ENCODE data around the gene VSTM2B.

Gene VSTM2B

DNA sequence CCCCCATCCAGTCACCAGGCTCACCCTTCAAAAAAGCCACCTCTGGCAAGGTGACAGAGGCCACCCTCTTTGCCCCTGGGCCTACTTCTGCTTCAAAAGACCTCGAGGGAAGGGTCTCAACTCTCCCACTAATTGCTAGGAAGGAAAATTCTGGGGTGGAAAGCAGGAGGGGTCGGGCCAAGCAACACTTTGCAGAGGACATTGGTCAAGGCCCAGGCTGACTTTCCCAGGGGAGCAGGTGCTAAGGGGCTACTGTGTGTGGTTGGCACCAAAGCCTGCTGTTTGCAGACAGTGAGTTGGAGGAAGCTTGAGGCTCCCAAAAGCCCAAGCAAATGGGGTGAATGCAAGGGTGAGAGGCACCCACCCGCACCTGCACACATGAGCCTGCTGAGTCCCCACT lies 28.6 kb upstream of the VSTM2B start:
- DNase-seq, result no peak

DNA sequence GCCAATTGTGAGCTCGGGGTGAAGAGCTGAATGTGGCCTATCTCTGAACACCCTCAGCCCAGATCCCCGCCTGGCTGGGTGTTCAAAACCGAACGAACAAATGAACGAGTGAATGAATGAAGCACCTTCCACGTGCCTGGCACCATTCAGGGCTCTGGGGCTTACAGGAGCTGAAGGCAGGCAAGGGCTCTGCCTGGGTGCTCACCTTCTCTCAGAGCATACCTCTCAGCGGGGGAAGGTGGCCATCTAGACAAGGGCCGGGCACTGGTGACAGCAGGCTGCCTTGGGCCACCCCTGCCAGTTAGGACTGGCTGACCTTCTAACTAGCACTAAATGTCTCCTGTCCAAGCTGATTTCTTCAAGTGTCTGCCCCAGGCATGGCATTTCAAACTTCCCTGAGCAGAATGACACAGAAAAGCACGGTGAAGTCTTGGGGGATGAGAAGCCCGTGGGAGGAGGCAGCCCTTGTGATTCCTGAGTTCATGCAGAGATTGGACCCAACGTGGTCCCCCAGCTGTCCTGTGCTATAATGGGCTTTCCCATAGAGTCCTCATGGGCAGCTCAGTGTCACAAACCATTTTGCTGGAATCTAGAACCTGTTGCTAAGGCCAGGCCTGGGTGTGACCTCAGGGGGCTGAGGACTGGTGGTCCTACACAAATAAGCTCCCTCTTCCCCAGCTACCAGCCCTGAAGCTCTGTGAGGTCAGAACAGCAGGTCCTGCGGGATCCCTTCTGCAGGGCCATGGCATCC lies 27.9 kb upstream of the VSTM2B start:
- DNase-seq, result no peak

DNA sequence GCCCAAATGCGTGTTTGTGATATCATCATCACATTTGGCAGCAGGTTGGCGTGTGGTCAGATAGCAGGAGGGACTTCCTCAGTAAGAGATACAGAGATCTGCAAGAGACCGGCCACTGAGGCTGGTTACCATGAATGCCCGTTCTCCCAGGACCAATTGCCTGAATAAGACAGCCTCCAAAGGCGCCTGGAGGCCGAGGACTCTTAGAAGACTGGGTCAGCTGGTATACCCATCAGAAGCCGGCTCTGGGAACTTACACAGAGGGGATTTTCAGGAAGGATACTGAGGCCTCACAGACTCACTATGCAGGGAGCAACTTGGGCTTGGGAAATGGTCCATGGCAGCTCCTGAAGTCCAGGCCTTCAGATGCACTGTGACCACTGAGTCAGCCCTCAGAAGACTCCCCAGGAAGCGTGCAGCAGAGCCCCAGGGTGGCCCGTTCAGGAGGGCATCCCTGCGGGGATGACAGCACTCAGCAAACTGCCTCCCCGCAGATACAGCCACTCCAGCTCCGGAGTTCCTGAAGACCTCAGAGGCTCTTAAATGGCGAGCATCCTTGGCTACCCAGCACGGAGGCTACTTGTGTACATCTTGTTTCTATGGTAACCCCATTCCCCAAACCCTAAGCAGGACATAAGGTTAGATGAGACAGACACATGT lies 26.4 kb upstream of the VSTM2B start:
- no peak for DNase-seq

DNA sequence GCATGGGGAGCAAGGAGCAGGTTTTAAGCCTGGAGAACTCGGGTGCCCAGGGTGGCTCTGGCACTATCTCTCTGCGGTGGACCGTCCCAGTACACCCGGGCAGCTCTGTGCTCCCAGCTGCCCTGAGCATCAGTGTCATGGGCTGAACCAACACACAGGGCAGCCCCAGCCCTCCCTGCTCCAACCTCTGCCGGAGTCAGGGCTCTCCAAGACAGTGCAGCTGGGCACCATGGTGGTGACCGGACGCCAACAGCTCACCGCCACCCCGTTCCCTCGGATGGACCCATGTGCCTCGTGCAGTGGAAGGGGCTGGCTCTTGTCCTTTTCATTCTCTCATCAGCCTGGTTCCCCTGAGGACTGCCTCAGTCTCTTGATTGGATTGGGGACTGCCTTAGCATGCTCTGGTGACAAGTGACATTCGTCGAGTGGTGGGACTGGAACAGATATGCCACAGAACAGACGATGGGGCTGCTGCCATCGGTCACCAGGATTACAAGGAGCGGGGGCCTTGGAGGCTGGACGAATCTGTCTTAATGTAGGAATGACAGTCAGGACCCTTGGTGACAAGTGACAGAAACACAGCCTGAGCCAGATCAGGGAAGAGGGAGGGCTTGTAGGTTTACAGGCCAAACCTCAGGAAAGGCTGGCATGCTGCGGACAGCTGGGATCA lies 25.7 kb upstream of the VSTM2B start:
- no peak for DNase-seq

DNA sequence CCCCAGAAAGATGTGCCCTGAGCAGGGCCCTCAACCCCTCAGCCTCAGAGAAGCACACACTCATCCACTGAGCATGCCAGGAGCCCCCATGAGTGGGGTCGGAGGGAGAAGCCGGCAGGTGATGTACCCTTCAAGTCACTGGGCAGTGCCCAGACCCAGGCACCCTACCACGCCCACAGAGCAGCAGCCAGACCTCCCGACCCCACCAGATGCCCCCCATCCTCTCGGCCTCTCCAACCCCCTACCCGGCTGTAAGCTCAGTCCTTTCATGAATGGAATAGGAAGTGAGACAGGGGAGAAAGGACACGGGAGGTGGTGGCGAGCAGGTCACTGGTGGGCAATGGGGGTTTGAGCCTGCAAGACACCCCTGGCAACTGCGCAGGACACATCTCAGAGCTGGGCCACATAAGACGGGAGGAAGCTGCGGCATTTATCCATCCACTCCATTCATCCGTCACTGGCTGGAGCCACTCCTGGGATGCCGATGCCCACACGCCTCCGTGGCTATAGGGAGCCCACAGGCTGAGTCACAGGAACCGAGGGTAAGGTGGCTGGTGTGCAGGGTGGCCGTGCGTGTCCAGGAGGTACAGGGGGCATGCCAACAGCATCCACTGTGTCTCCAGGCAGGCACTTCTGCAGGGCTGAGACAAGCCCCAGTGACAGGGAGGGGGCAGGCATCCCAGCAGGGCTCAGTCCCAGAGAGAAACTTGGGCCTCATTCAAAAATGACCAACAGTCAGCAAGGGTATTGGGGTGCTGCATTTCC lies 23.8 kb upstream of the VSTM2B start:
- DNase-seq, result no peak

DNA sequence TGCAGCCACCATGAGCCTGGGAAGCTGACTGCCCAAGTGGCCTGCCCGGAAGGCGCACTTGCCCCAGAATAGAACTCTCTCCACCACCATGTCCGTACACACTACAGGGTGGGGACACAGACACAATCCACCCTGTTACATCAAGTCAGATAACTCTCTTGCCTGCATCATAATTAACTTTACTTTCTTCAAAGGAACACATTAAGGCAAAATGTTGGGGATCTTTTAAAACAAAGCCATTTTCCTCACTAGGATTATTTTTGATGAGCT lies 23.3 kb upstream of the VSTM2B start:
- no peak for DNase-seq

DNA sequence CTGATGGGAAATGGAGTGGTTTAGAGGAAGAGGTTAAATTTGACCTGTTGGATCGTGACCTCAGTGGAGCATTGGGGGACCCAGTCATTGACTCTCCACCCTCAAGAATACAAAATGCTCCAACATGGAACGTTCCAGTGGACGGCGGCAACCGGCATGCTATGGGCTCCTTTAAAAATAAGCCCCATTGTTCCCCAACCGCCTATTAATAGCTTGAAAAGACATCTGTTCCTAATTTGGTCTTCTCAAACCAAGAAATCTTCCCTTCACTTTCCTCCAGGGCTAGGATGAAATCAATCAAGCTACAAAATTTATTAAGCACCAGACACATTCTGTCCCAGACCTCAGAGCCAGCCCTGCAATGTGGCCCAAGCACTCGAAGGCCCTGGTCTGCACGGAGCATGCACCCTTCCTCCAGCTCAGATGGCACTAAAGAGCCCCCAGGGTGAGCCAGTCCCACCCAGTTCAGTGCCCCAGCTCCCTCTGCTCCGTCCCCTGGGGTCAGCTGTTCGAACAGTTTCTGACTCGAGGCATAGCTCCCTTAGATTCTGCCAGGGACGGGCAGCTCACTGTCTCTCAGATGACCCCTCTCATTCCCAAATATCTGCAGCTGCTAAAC lies 22.5 kb upstream of the VSTM2B start:
- no peak for DNase-seq

DNA sequence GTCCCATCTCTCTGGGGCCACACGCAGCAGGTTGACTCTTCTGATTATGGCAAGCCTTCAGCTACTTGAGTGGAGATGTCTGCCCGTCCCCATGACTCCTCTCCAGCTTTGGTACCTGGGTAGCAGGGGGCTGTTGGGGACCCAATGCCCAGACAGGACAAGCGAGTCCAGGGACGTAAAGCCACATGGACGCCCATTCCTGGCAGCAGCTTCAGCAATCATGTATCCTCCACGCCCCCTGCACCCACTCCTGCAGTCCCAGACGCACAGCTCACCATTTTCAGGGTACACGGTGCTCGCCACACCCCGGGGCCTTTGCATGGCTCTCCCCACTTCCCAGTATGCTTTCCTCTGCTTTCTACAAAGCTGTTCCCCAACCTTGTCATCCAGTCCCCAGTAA lies 22.0 kb upstream of the VSTM2B start:
- no peak for DNase-seq

DNA sequence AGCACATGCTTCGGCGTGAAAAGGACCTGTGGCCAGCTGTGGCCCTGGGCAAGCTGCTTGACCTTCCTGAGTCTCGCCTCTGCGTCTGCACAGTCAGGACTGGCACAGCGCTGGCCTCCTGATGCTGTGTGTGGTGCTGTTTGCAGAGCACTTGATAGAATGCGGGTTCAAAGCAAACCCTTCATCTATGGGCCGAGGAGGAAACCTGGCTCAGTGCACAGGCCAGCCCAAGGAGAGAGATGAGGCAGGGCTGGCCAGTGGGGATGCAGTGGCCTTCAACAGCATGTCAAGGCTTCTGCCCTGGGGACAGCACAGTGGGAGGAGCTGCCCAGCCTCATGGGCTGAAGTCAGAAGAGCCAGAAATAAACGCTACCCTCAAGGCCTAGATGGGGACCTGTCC lies 21.3 kb upstream of the VSTM2B start:
- DNase-seq, result no peak

DNA sequence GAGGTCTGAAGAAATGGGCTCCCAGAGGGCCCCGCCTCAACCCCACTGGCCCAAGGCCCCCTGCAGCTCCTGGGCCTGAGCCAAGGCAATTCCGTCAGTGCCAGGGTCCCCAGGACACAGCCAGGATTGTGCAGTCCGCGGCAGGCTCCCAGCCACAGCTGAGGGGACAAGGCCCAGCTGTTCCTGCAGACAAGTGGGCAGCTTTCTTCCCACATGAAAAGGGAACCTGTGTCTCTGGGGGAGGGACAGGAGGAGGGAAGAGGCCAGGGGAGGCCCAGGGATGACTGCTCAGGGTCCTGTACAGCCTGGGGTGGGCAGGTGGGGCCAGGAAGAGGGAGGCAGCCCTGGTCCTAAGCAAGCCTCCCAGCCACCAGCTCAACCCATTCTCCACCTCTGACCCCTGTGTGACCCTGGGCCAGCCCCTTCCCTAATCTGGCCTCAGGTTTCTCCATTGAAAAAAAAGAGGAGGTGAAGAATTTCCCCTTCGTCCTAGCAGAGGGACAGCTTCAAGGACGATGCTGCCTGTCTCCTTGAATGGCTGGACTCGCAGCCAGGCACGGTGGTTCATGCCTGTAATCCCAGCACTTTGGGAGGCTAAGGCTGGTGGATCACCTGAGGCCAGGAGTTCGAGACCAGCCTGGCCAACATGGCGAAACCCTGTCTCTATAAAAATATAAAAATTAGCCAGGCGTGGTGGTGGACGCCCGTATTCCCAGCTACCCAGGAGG lies 20.5 kb upstream of the VSTM2B start:
- no peak for DNase-seq

DNA sequence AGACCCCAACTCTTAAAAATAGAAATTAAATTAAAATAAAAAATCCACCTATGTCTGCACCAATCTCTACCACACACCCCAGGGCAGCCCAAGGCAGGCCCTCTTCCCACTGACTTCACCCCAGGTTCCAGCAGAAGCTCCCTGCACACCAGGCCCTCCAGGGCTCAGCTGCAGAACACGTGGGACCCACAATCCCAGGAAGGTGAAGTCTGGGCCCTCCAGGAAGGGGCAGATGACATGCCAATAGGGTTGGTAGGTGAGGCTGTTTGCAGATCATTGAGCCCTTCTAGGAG lies 19.2 kb upstream of the VSTM2B start:
- DNase-seq, result no peak

DNA sequence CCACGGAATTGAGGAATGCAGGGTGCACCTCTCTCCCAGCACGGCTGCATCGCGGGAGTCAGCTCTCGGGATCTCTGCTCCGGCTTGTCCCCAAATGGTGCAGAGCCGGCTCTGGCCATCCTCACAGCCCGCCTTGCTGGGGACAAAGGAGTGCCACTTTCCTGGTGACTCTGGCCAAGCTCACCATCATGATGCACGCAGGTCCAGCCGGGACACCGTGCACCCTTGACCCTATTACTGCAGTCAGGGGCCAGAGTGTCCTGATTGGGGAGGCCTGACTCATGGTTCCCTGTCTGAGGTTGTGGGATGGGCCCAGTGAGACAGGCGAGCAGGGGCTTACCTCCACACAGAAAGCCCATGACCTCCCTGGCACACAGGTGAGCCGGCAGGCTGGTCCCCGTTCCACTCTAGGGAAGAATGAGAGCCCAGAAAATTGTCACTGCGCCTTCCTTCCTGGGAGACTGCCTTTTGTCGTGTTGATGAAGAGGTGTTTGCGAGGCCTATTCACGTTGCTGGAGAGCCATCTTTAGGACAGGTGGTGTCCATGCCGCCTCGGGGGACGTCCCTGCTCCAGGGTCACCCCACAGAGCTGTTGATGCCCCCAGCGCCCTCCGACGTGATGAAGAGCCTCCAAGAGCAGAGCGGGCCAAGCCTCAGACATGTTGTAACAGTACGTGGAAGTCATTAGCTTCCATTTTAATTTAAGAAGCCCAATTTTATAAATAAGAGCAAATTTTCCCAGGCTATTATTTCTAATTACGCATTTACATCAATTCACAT lies 18.5 kb upstream of the VSTM2B start:
- no peak for DNase-seq

DNA sequence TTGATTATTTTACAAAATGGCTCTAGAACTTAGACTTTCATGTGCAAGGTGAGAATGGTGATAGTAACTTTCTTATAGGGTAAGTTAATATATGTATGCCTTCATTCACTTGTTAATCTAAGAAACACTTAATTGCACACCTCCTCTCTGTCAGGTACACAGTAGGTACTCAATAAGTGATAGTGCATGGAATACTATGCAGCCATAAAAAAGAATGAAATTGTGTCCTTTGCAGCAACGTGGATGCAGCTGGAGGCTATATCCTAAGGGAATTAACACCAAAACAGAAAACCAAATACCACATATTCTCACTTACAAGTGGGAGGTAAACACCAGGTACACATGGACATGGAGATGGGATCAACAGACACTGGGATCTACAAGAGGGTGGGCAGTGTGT lies 17.6 kb upstream of the VSTM2B start:
- DNase-seq, result no peak

DNA sequence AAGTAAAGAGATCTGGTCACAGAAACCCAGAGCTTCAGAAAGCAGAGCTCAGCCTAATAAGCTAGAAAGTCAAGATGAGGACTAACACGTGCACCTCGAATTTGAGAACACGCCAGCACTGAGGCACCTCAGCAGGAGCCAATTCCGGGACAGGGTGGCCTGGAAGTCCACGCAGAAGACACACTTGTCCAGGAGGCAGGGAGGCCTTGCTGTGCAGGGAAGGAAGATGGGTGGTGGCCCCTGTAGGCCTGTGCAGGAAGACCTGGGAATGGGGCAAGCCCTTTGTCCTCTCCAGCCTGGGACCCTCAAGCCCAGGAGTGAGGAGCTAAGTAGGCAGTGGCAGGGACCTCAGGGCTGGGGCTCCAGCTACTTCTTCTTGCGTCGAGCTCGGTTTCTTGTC lies 16.3 kb upstream of the VSTM2B start:
- no peak for DNase-seq

DNA sequence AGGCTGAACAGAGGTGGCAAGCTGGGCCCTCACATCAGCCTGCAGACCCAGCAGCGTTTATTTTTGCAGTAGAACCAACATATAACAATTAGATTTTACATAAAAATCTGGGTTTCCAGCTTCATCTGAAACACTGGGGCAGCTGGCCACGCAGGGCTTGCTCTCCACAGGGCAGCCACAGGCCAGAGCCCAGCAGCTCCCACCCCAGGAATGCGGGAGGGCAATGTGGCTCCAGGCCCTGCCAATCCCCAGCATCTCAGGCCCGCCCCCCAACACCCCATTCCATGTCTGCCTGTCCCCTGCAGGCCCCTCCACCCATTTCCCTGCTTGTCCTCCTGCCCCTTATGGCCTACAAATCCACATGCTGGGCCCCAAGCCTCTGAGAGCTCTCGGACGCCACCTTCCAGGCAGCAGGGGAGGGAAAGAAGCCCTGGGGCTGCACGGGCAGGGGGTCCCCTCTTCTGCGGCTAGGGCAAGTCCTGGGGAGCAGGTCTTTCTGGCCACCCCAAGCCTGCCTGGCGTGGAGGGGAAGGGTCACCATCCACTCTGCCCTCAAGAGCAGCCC lies 15.0 kb upstream of the VSTM2B start:
- no peak for DNase-seq

DNA sequence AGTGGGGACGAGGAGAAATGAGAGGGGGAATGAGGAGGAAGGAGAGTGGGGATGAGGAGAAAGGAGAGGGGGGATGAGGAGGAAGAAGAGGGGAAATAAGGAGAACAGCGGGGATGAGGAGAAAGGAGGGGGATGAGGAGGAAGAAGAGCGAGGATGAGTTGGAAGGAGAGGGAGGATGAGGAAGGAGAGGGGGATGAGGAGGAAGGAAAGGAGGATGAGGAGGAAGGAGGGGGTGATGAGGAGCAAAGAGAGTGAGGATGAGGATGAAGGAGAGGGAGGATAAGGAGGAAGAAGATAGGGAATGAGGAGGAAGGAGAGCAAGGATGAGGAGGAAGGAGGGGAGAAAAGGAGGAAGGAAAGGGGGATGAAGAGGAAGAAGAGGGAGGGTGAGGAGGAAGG lies 14.0 kb upstream of the VSTM2B start:
- DNase-seq, result no peak

DNA sequence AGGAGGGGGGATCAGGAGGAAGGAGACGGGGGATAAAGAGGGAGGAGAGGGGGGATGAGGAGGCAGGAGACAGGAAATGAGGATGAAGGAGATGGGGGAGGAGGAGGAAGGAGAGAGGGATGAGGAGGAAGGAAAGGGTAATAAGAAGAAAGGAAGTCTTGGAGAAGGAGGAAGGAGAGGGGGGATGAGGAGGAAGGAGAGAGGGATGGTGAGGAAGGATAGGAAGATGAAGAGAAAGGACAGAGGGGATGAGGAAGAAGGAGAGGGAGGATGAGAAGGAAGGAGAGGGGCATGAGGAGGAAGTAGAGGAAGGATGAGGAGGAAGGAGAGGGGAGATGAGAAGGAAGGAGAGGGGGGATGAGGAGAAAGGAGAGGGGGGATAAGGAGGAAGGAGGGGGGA lies 13.0 kb upstream of the VSTM2B start:
- no peak for DNase-seq

DNA sequence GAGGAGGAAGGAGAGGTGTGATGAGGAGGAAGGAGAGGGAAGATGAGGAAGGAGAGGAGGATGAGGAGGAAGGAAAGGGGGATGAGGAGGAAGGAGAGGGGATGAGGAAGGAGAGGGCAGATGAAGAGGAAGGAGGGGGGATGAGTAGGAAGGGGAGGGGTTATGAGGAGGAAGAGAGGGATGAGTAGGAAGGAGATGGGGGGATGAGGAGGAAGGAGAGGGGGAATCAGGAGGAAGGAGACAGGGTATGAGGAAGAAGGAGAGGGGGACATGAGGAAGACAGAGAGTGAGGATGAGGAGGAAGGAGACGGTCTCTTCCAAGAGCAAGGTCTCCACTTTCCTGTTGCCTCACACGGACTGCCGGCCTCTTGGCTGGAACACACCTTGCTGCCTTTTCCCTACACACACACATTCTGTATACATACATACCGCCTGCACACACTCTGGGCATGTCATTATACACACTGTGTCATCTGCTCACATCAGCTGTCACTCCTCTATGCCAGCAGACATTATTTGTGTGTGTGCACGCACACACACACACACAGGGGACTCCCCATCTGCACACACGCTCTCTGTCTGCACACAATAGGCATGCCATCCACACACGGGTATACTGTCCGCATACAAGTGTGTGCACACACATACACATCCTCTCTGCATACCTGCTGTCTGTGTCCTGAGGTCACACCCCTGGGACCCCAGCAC lies 11.1 kb upstream of the VSTM2B start:
- no peak for DNase-seq

DNA sequence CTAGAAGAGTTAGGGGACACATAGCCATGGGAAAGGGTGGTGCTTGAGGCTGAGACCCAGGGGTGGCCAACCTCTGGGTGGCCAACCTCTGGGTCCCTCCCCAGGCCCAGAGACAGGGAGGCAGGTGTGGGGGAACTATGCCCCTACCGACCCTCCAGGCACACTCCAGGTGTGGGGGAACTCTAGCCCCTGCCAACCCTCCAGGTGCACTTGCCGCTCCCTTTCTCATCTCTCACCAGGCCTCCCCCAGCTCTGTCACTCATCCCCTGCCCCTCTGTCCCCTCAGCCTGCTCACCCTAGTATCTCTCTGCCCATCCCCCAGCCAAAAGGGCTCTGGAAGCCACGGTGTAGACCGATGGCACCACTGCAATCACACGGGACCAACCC lies 10.6 kb upstream of the VSTM2B start:
- DNase-seq, result no peak

DNA sequence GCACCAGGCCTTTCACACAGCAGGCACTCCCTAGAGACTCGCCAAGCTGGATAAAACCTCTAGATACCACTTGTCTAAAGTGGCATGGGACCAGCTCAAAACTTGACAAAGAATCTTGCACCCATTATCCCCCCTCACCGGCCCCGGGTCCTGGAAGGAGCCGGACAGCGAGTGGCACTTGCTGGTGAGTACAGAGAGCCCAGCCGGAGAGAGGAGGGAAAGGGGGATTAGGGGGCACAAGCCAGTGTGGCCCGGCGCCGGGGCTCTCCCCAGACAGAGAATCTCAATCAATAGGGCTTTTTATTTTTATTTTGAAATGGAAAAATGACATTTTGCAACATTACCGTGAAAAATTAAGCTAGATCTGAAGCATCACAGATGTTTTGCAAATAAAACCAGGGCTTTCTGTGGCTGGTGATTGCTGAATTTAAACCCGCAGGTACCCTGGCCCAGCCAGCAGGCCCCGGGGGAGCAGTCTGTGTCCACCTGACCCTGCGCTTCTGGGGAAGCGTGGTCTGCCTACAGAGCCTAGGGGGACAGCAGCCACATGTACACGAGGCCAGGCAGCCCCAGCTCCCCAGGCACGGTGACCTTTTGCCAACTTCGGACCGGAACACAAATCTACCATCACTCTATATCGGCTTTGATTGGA lies 10.0 kb upstream of the VSTM2B start:
- DNase-seq, result no peak

DNA sequence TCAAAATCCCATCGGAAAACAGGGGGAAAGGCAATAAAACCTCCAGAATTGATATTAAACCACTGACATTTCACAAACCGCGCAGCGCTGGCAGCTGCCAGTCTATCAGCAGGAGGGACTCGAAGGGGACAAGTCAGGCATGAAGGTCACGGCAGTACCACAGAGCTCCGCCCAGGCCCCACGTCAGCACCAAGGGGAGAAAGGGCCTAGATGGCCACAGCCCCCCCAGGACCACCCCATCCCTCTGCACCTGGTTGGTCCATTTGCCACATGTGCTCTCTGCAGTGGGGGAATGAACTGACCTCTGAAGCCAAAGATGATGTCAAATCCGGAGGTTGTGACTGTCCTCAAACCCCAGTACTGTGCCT lies 9.5 kb upstream of the VSTM2B start:
- DNase-seq, result no peak
